ENCODE results near the gene LIPC. TPM values are rescaled to one million over a fixed set of nuclear protein-coding genes. Genes with fewer than 3 reads are reported as not detected.

Gene LIPC
- total and polyA plus RNA-seq, 2 experiments from 2014 or later = not detected

- H3F3A ChIP-seq (replicated peaks; ENCODE audit: low read depth) = no peaks in the 10 kb centered on the region
- Mint-ChIP-seq H3K4me3 (no peak overlapping the region), H3K27ac (no peak overlapping the region), H3K4me1 (no peaks in the 10 kb centered on the region), H3K36me3 (ENCODE audit: low read depth) (no peaks in the 10 kb centered on the region), H3K27me3 (ENCODE audit: insufficient read depth, low read depth, poor library complexity) (no peaks in the 10 kb centered on the region), H3K9me3 (no peaks in the 10 kb centered on the region)
- TF ChIP-seq JUNB (IDR thresholded peaks at IDR 0.05; ENCODE audit: unreplicated experiment) (no peak), CREB1 (CRISPR knock-in tag; IDR thresholded peaks at IDR 0.05; ENCODE audit: low read depth) (no peak), ZNF462 (CRISPR knock-in tag; IDR thresholded peaks at IDR 0.05) (no peak), ZNF331 (CRISPR knock-in tag; IDR thresholded peaks at IDR 0.05; ENCODE audit: low read depth) (no peak), ZNF114 (CRISPR knock-in tag; IDR thresholded peaks at IDR 0.05) (no peak), EZH2 (IDR thresholded peaks at IDR 0.05; ENCODE audit: low read depth, unreplicated experiment) (no peak), POLR2AphosphoS5 (IDR thresholded peaks at IDR 0.05; ENCODE audit: low read depth) (no peak), STAT1 (IDR thresholded peaks at IDR 0.05; ENCODE audit: unreplicated experiment) (no peak), NANOG (IDR thresholded peaks at IDR 0.05; ENCODE audit: borderline replicate concordance) (no peak)
- no peaks in the 10 kb centered on the region for H3K4me1 ChIP-seq (ENCODE audit: insufficient read depth)
- H3K27ac ChIP-seq (ENCODE audit: low read depth) = no peak overlapping the region
- H3K4me3 ChIP-seq = no peak overlapping the region
- no peaks in the 10 kb centered on the region for H3K36me3 ChIP-seq (ENCODE audit: insufficient read depth)
- peak overlapping the region; percentile 56; the same call in 1 of the 2 replicates for H2AFZ ChIP-seq
- H3K4me2 ChIP-seq = no peak overlapping the region
- DNase-seq (ENCODE audit: low spot score) (no peak), ATAC-seq (no peak)
- no peaks in the 10 kb centered on the region for H3K27me3 ChIP-seq (ENCODE audit: insufficient read depth)
- no peaks in the 10 kb centered on the region for H3K9me2 ChIP-seq (ENCODE audit: insufficient read depth)
- no peaks in the 10 kb centered on the region for H3K79me2 ChIP-seq (replicated peaks; ENCODE audit: insufficient read depth)
- no peaks in the 10 kb centered on the region for H4K20me1 ChIP-seq (replicated peaks; ENCODE audit: insufficient read depth)
Observed at GRCh38 chr15:58425185-58425584, 6.6 kb upstream of the LIPC start.
